Keratinocyte (primary cell): ENCODE measurements around the gene ZNF43. TPM values are rescaled to one million over a fixed set of nuclear protein-coding genes. Genes with fewer than 3 reads are reported as not detected.
"Not testable (repeated sequence)": the region's sequence is repeated elsewhere in the genome, so short reads cannot be mapped to it uniquely, and the experiment has no call there.

Experiments
- DNase-seq: peaks from one replicate; pipeline ENCODE4 v3.0.0-alpha.2; 2011; ENCODE audit warnings: low read depth, missing footprints, low spot score
- FAIRE-seq: peaks from 2 replicates; lab custom pipeline; 2011; peaks lifted over from hg19 to GRCh38; lab: Jason Lieb, UNC
- H2AFZ ChIP-seq: 2 replicates; pipeline ENCODE4 v1.6.0; 2012; ENCODE audit warnings: low read length, control low read depth, inconsistent platforms; ENCODE audit not compliant: control insufficient read depth
- H3K27ac ChIP-seq: 2 replicates; pipeline ENCODE4 v1.5.1; 2011; ENCODE audit warnings: low read length; ENCODE audit not compliant: control insufficient read depth, insufficient read depth
- H3K27me3 ChIP-seq: 3 replicates; pipeline ENCODE4 v1.6.0; 2011; ENCODE audit warnings: low read length; ENCODE audit not compliant: control insufficient read depth, insufficient read depth; ENCODE audit errors: extremely low read depth
- H3K36me3 ChIP-seq, 2 experiments: 2 replicates in 1 of 2; 3 replicates in 1 of 2; pipeline ENCODE4 v1.5.1; 2011; ENCODE audit warnings: low read length in 2 of 2, mild to moderate bottlenecking in 1 of 2; ENCODE audit not compliant: control insufficient read depth in 2 of 2, insufficient read depth in 2 of 2; ENCODE audit errors: extremely low read depth in 1 of 2
- H3K4me1 ChIP-seq: 3 replicates; pipeline ENCODE4 v1.5.1; 2011; ENCODE audit warnings: low read length; ENCODE audit not compliant: control insufficient read depth, insufficient read depth; ENCODE audit errors: extremely low read depth
- H3K4me2 ChIP-seq: 3 replicates; pipeline ENCODE4 v1.6.0; 2011; ENCODE audit warnings: low read depth, low read length; ENCODE audit not compliant: control insufficient read depth, insufficient read depth; ENCODE audit errors: extremely low read depth
- H3K4me3 ChIP-seq, 3 experiments: fragments of 200-600 bp in 1 of 3; sonication (generic) in 1 of 3; 2 replicates in 2 of 3; 3 replicates in 1 of 3; pipeline ENCODE4 v1.5.1; 2011 to 2016; ENCODE audit warnings: low read length in 3 of 3, mild to moderate bottlenecking in 3 of 3, control low read depth in 2 of 3, inconsistent platforms in 1 of 3, low read depth in 1 of 3, mixed read lengths in 1 of 3, mixed run types in 1 of 3, moderate library complexity in 1 of 3; ENCODE audit not compliant: control insufficient read depth in 2 of 3, insufficient read depth in 2 of 3; ENCODE audit errors: extremely low read depth in 1 of 3
- H3K79me2 ChIP-seq: 2 replicates; pipeline ENCODE4 v1.6.0; 2012; ENCODE audit warnings: low read length; ENCODE audit not compliant: control insufficient read depth, insufficient read depth
- H3K9ac ChIP-seq: 3 replicates; pipeline ENCODE4 v1.6.0; 2011; ENCODE audit warnings: low read length; ENCODE audit not compliant: control insufficient read depth, insufficient read depth; ENCODE audit errors: extremely low read depth
- H3K9me1 ChIP-seq: 3 replicates; pipeline ENCODE4 v1.6.0; 2011; ENCODE audit warnings: low read length; ENCODE audit not compliant: control insufficient read depth, insufficient read depth; ENCODE audit errors: extremely low read depth
- H3K9me3 ChIP-seq: 2 replicates; pipeline ENCODE4 v1.5.1; 2012; ENCODE audit warnings: low read depth, low read length; ENCODE audit not compliant: control insufficient read depth
- H4K20me1 ChIP-seq: 3 replicates; pipeline ENCODE4 v1.6.0; 2011; ENCODE audit warnings: low read length; ENCODE audit not compliant: control insufficient read depth, insufficient read depth; ENCODE audit errors: extremely low read depth
- CTCF ChIP-seq, 3 experiments: IDR thresholded peaks in 1 of 3; conservative IDR thresholded peaks in 1 of 3; optimal IDR thresholded peaks in 1 of 3; 2 replicates in 2 of 3; 3 replicates in 1 of 3; pipeline versions ENCODE3 to v1.5.1; 2011; ENCODE audit warnings: low read length in 3 of 3, mild to moderate bottlenecking in 3 of 3, moderate library complexity in 2 of 3, control low read depth in 1 of 3, inconsistent platforms in 1 of 3; ENCODE audit not compliant: insufficient read depth in 2 of 3; ENCODE audit errors: extremely low read depth in 1 of 3
- EZH2 ChIP-seq: IDR thresholded peaks from one replicate; pipeline ENCODE4 v1.6.1; 2012; ENCODE audit warnings: inconsistent platforms, mild to moderate bottlenecking, low read length, moderate library complexity
- dilution Hi-C: fragments of 300-500 bp; cut with MboI; formaldehyde crosslinking; loops from one replicate; pipeline ENCODE4 v1.7.0; 2020; ENCODE audit warnings: low sequenced_read_pairs; ENCODE audit not compliant: extremely low pct_ligation_motif_present
- polyA minus RNA-seq, 3 experiments: library from RNA; depleted of rRNA, polyadenylated mRNA; stranded (reverse); fragments of >200 nt; gene quantifications; 1 replicate in 1 of 3; 2 replicates in 1 of 3; 3 replicates in 1 of 3; pipeline ENCODE4 v1.2.3, GENCODE V29; 2011
- polyA plus RNA-seq, 5 experiments: library from polyadenylated mRNA; depleted of rRNA in 3 of 5; stranded (reverse) in 3 of 5; stranded (forward) in 1 of 5; unstranded in 1 of 5; fragments of >200 nt; gene quantifications; 1 replicate in 1 of 5; 2 replicates in 3 of 5; 3 replicates in 1 of 5; pipeline versions ENCODE4 v1.2.1 to v1.2.3, GENCODE V29; 2011 to 2012; ENCODE audit warnings: missing spikeins in 2 of 5, low read depth in 1 of 5, low replicate concordance in 1 of 5

The ZNF43 gene
- polyA plus RNA-seq (2.7 to 3.3 TPM (median 2.9 TPM) in 3 replicates), polyA minus RNA-seq (2.1 to 7.0 TPM (median 4.8 TPM) in 3 replicates)
- 1.3 TPM for polyA plus RNA-seq (2011; ENCODE audit: low read depth)
- 0.58 and 1.6 TPM in 2 replicates for polyA plus RNA-seq (2011; cell fraction: cytosol; rRNA removed)
- 5.8 and 6.0 TPM in 2 replicates for polyA plus RNA-seq (2011; cell fraction: nucleus; rRNA removed)
- 1.2 and 2.2 TPM in 2 replicates for polyA plus RNA-seq (2012; ENCODE audit: low replicate concordance)
- polyA minus RNA-seq (2011; cell fraction: cytosol; rRNA and poly(A)+ RNA removed) = 2.7 TPM
- 5.8 and 10.7 TPM in 2 replicates for polyA minus RNA-seq (2011; cell fraction: nucleus; rRNA and poly(A)+ RNA removed)

DNA sequence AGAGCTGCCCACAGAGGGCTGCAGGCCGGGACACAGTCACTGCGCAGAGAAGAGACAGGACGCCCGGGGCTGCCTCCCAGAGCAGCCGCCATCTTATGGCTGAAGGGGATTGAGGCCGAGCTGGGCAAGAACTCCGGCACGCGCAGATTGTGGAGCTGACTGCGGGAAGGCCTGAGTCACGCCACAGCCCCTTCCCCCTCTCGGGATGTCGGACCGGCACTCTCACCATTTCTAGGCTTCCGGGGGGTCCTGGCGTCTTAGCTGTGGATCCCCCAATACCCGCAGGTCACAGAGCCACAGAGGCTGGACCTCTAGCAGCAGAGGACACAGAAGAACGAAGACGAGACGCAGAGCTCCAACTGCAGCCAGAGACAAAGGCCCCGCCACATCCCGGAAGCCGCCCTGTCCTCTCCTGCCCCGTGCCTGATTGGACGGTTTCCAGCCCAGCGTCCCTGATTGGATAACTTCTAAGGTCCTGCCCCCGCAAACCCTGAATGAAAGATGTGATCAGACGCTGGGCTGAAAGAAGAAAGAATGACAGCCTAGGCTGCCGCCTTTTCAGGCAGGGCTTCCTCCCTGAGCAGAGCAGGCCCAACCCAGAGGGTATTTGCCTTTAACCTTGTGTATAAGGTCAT, at the start of gene ZNF43:
Gene ZNF43, minus strand, starts transcription at position 373 of the 635 bp plus-strand sequence. Its CDS starts 144 bp downstream, at position 229.
- Histone ChIP-seq H3K27me3 (no peaks in the 10 kb centered on the region), H3K9me1 (no peaks in the 10 kb centered on the region), H3K9me3 (peaks cover 3% of the 10 kb centered on the region), H3K9ac (peak within 1 kb of the TSS; percentile 60), H3K4me3 (peak within 1 kb of the TSS; percentile 66 to 85 (median 76)), H3K79me2 (peaks cover 8% of the 10 kb centered on the region), H4K20me1 (no peaks in the 10 kb centered on the region), H3K36me3 (no peaks in the 10 kb centered on the region), H3K27ac (peak within 1 kb of the TSS; percentile 61), H2AFZ (peak within 1 kb of the TSS; percentile 86), H3K4me1 (no peaks in the 10 kb centered on the region), H3K4me2 (peak within 1 kb of the TSS; percentile 70)
- dilution Hi-C loops = no loop called here
- TF ChIP-seq CTCF (optimal IDR thresholded peaks at IDR 0.05 in 1 of 3, IDR thresholded peaks at IDR 0.05 in 1 of 3, conservative IDR thresholded peaks at IDR 0.05 in 1 of 3; ENCODE audit: extremely low read depth in 1 of 3, insufficient read depth in 2 of 3, low read length in 3 of 3) = no peak
- TF ChIP-seq EZH2 = no peak
- FAIRE-seq = peak; percentile 69
- peak; percentile 40 for DNase-seq

- H3K9ac ChIP-seq, DNase-seq, H3K27me3 ChIP-seq, H3K4me1 ChIP-seq, dilution Hi-C loops, H2AFZ ChIP-seq, H3K36me3 ChIP-seq, H3K4me2 ChIP-seq, H4K20me1 ChIP-seq, H3K9me1 ChIP-seq, H3K79me2 ChIP-seq, H3K9me3 ChIP-seq, FAIRE-seq, H3K4me3 ChIP-seq, H3K27ac ChIP-seq: not testable (repeated sequence)
Observed at GRCh38 chr19:21885516-21885915, 49.5 kb upstream of the ZNF43 start.

DNA sequence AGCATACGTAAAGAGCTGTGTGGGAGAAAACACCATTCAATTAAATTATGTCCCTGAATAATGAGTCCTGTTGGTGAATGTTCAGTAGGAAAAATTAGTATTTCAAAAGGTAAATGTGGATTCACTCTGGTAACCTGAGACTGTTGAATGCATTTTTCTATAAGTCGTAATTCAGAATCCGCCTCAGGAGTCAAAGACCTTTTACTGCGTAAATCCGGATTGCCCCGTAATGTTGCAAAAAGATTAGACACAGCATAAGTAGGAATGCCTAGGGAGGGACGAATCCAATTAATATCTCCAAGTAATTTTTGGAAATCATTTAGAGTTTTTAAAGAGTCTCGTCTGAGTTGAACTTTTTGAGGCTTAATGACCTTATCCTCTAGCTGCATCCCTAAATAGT, 48.8 kb upstream of the ZNF43 start:
- H3K4me3 ChIP-seq, H3K36me3 ChIP-seq, H3K27ac ChIP-seq, DNase-seq, dilution Hi-C loops, H3K9me1 ChIP-seq, FAIRE-seq, H3K4me1 ChIP-seq, H4K20me1 ChIP-seq, H3K27me3 ChIP-seq, H3K9ac ChIP-seq, H3K79me2 ChIP-seq, H3K9me3 ChIP-seq, H3K4me2 ChIP-seq, H2AFZ ChIP-seq: not testable (repeated sequence)
